Esophagus squamous epithelium (tissue), 4 donors: Measurements from ENCODE around the gene ACSL5.

ENCODE experiments used
- POLR2A ChIP-seq, 4 donors: fragments of 450-650 bp; IDR thresholded peaks; one replicate each; pipeline ENCODE4 v1.6.1; 2017; ENCODE audit warnings: antibody characterized with exemption in 4 of 4, mild to moderate bottlenecking in 4 of 4, moderate library complexity in 3 of 4
- TF ChIP-seq, protein P1 (sequence below), 6 experiments: fragments of 450-650 bp in 4 of 6; fragments of 200-600 bp in 2 of 6; sonication (generic) in 2 of 6; IDR thresholded peaks; one replicate each; pipeline ENCODE4 v1.5.1; 2016 to 2019; ENCODE audit warnings: antibody characterized with exemption in 6 of 6, mild to moderate bottlenecking in 4 of 6, moderate library complexity in 4 of 6

DNA sequence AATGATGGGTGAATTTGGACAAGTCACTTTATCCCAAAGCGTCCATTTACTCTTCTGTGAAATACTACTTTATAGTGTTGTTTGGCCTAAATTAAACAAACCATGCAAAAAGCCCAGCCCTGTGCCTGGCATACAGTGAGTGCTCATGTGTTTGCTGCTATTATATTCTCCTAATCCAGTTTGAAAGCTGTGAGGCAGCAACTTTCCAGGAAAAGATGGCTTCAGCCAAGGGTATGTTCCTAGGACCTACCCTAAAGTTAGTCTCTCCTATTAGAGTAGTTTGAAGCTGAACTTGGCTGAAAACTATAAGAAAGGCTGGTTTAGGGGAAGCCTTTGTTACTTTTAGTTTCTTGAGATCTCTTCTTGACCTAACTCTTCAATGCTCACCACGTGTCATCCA lies 19.9 kb downstream of the ACSL5 start:
- no peak for TF ChIP-seq POLR2A (IDR thresholded peaks at IDR 0.05)
- TF ChIP-seq, protein P1, sequence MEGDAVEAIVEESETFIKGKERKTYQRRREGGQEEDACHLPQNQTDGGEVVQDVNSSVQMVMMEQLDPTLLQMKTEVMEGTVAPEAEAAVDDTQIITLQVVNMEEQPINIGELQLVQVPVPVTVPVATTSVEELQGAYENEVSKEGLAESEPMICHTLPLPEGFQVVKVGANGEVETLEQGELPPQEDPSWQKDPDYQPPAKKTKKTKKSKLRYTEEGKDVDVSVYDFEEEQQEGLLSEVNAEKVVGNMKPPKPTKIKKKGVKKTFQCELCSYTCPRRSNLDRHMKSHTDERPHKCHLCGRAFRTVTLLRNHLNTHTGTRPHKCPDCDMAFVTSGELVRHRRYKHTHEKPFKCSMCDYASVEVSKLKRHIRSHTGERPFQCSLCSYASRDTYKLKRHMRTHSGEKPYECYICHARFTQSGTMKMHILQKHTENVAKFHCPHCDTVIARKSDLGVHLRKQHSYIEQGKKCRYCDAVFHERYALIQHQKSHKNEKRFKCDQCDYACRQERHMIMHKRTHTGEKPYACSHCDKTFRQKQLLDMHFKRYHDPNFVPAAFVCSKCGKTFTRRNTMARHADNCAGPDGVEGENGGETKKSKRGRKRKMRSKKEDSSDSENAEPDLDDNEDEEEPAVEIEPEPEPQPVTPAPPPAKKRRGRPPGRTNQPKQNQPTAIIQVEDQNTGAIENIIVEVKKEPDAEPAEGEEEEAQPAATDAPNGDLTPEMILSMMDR (IDR thresholded peaks at IDR 0.05), result no peak
